HCT116 (cell line): Measurements from ENCODE around the gene SPG7. TPM values are rescaled to one million over a fixed set of nuclear protein-coding genes. Genes with fewer than 3 reads are reported as not detected.

Experiments
- ATAC-seq: fragments of 200-7000 bp; cut with Tn5 transposase; 2 replicates; pipeline ENCODE4 v1.9.1; 2020; ENCODE audit warnings: mild to moderate bottlenecking, moderate library complexity
- BruUV-seq: library from RNA; stranded (reverse); fragments of 400-500 nt; replicated peaks from 2 replicates; lab custom pipeline; 2021; lab: Mats Ljungman, UMichigan
- CTCF ChIA-PET: fragments of 300-600 bp; sonication (Branson Sonifier 250); formaldehyde crosslinking; loops from one replicate; lab custom pipeline; 2021; ENCODE audit warnings: antibody characterized with exemption; lab: Charles Lee
- POLR2A ChIA-PET: fragments of 300-600, 350-600 bp; sonication (Branson Sonifier 250); formaldehyde crosslinking; loops from one replicate; lab custom pipeline; 2021; ENCODE audit warnings: antibody characterized with exemption; lab: Charles Lee
- RAD21 ChIA-PET, 2 experiments: fragments of 300-600 bp; sonication (Branson Sonifier 250); formaldehyde crosslinking; loops; one replicate each; lab custom pipeline; 2023; ENCODE audit warnings: low total read pairs in 2 of 2; ENCODE audit not compliant: uncharacterized antibody in 2 of 2, unreplicated experiment in 2 of 2, low non-redundant PET in 1 of 2; lab: Charles Lee
- DNase-seq: peaks from one replicate; pipeline ENCODE4 v3.0.0-alpha.2; 2010; ENCODE audit warnings: low read depth, low spot score
- H2AFZ ChIP-seq: fragments of 200-600 bp; shearing (Covaris generic), sonication (generic); 2 replicates; pipeline ENCODE4 v1.6.1; 2017; ENCODE audit warnings: low read depth, mixed run types, mixed read lengths, antibody characterized with exemption, low read length; ENCODE audit not compliant: poor library complexity, severe bottlenecking
- H3K27ac ChIP-seq: 2 replicates; pipeline ENCODE4 v1.5.1; 2012; ENCODE audit warnings: low read depth, low read length
- H3K27me3 ChIP-seq: fragments of 200-600 bp; sonication (generic); 2 replicates; pipeline ENCODE4 v1.6.1; 2016; ENCODE audit warnings: mixed run types, low read length, mixed read lengths; ENCODE audit not compliant: insufficient read depth
- H3K36me3 ChIP-seq, 2 experiments: fragments of 200-500 bp in 1 of 2; fragments of 200-600 bp in 1 of 2; sonication (Bioruptor generic) in 1 of 2; sonication (generic) in 1 of 2; 2 replicates each; pipeline versions ENCODE4 v1.5.1 to v1.6.1; 2014 to 2016; ENCODE audit warnings: low read length in 2 of 2, inconsistent platforms in 1 of 2, mixed read lengths in 1 of 2, mixed run types in 1 of 2; ENCODE audit not compliant: insufficient read depth in 2 of 2, control insufficient read depth in 1 of 2
- H3K4me1 ChIP-seq, 2 experiments: fragments of 200-600 bp in 1 of 2; sonication (generic) in 1 of 2; 2 replicates each; pipeline versions ENCODE4 v1.5.1 to v1.6.1; 2012 to 2017; ENCODE audit warnings: low read length in 2 of 2, inconsistent platforms in 1 of 2, mild to moderate bottlenecking in 1 of 2, mixed read lengths in 1 of 2, mixed run types in 1 of 2, moderate library complexity in 1 of 2; ENCODE audit not compliant: insufficient read depth in 2 of 2, control insufficient read depth in 1 of 2
- H3K4me2 ChIP-seq: fragments of 200-600 bp; sonication (generic); 2 replicates; pipeline ENCODE4 v1.6.1; 2017; ENCODE audit warnings: mixed run types, low read length, mixed read lengths
- H3K4me3 ChIP-seq, 2 experiments: fragments of 200-600 bp in 1 of 2; sonication (generic) in 1 of 2; replicated peaks in 1 of 2; 2 replicates each; pipeline ENCODE4 v1.5.1; 2011 to 2016; ENCODE audit warnings: low read length in 2 of 2, control low read depth in 1 of 2, low read depth in 1 of 2, mild to moderate bottlenecking in 1 of 2, mixed read lengths in 1 of 2, mixed run types in 1 of 2
- H3K79me2 ChIP-seq: fragments of 200-600 bp; sonication (generic); 2 replicates; pipeline ENCODE4 v1.6.1; 2017; ENCODE audit warnings: mild to moderate bottlenecking, mixed run types, low read length, moderate library complexity, mixed read lengths; ENCODE audit not compliant: insufficient read depth
- H3K9ac ChIP-seq: fragments of 200-600 bp; sonication (generic); 2 replicates; pipeline ENCODE4 v1.6.1; 2016; ENCODE audit warnings: low read length, mixed read lengths
- H3K9me2 ChIP-seq: fragments of 200-600 bp; sonication (generic), shearing (Covaris generic); 2 replicates; pipeline ENCODE4 v1.6.1; 2017; ENCODE audit warnings: mixed run types, mild to moderate bottlenecking, moderate library complexity; ENCODE audit not compliant: insufficient read depth
- H3K9me3 ChIP-seq, 2 experiments: fragments of 200-500 bp in 1 of 2; fragments of 200-600 bp in 1 of 2; sonication (Bioruptor generic) in 1 of 2; sonication (generic) in 1 of 2; 2 replicates each; pipeline ENCODE4 v1.6.1; 2014 to 2017; ENCODE audit warnings: low read length in 2 of 2, mixed read lengths in 2 of 2, inconsistent platforms in 1 of 2, low read depth in 1 of 2, mild to moderate bottlenecking in 1 of 2, mixed run types in 1 of 2, moderate library complexity in 1 of 2; ENCODE audit not compliant: control insufficient read depth in 1 of 2, insufficient read depth in 1 of 2
- H4K20me1 ChIP-seq: fragments of 200-600 bp; sonication (generic), shearing (Covaris generic); 2 replicates; pipeline ENCODE4 v1.6.1; 2017; ENCODE audit warnings: mixed run types, mild to moderate bottlenecking, moderate library complexity; ENCODE audit not compliant: insufficient read depth
- CBX3 ChIP-seq: IDR thresholded peaks from 2 replicates; pipeline ENCODE4 v1.6.1; 2012; ENCODE audit warnings: low read depth
- CTCF ChIP-seq, 3 experiments: fragments of 200-600 bp in 1 of 3; sonication (generic) in 1 of 3; IDR thresholded peaks in 2 of 3; conservative IDR thresholded peaks in 1 of 3; 2 replicates each; pipeline ENCODE4 v1.5.1; 2012 to 2017; ENCODE audit warnings: low read depth in 2 of 3, low read length in 2 of 3, antibody characterized with exemption in 1 of 3, borderline replicate concordance in 1 of 3, control low read depth in 1 of 3, mild to moderate bottlenecking in 1 of 3, mixed read lengths in 1 of 3, mixed run types in 1 of 3, moderate library complexity in 1 of 3; ENCODE audit not compliant: insufficient read depth in 1 of 3
- EGR1 ChIP-seq: IDR thresholded peaks from 2 replicates; pipeline ENCODE4 v1.6.1; 2012; ENCODE audit warnings: low read depth
- ELF1 ChIP-seq: IDR thresholded peaks from 2 replicates; pipeline ENCODE4 v1.6.1; 2012; ENCODE audit warnings: low read depth, borderline replicate concordance
- MAX ChIP-seq: IDR thresholded peaks from 2 replicates; pipeline ENCODE4 v1.6.1; 2012
- POLR2AphosphoS5 ChIP-seq: IDR thresholded peaks from 2 replicates; pipeline ENCODE4 v1.6.1; 2011; ENCODE audit warnings: mild to moderate bottlenecking, low read depth, low read length, moderate library complexity
- REST ChIP-seq: IDR thresholded peaks from 2 replicates; pipeline ENCODE4 v1.6.1; 2012; ENCODE audit warnings: low read depth
- YY1 ChIP-seq: IDR thresholded peaks from 2 replicates; pipeline ENCODE4 v1.6.1; 2011; ENCODE audit warnings: low read length, low read depth, moderate library complexity, mild to moderate bottlenecking; ENCODE audit not compliant: insufficient replicate concordance; ENCODE audit errors: extremely low read depth
- ZFX ChIP-seq: fragments of 450-650 bp; IDR thresholded peaks from 2 replicates; pipeline ENCODE4 v1.6.1; 2017
- ZNF274 ChIP-seq: fragments of 200-500 bp; sonication (Bioruptor generic); IDR thresholded peaks from 2 replicates; pipeline ENCODE4 v1.6.1; 2014; ENCODE audit warnings: mild to moderate bottlenecking, low read depth, low read length, inconsistent platforms
- intact Hi-C: fragments of 100-400 bp; cut with micrococcal nuclease; formaldehyde crosslinking; loops from 2 replicates; pipeline ENCODE4 v1.10.0; 2022
- total RNA-seq: library from RNA; stranded (reverse); gene quantifications from one replicate; pipeline ENCODE4 v1.2.1, GENCODE V29; 2021; ENCODE audit not compliant: unreplicated experiment
- TF ChIP-seq, protein P1 (sequence below): IDR thresholded peaks from 2 replicates; pipeline ENCODE4 v1.6.1; 2011; ENCODE audit warnings: mild to moderate bottlenecking, low read length, moderate library complexity; ENCODE audit not compliant: insufficient replicate concordance; ENCODE audit errors: extremely low read depth

SPG7 gene
- total RNA-seq, 1 experiment from 2014 or later: 116 TPM

GRCh38 chr16:89596957-89597649 lies 88.9 kb downstream of the SPG7 start (continued):
- TF ChIP-seq REST: no peak
- no peak for TF ChIP-seq ZFX
- TF ChIP-seq CTCF (IDR thresholded peaks at IDR 0.05 in 2 of 3, conservative IDR thresholded peaks at IDR 0.05 in 1 of 3; ENCODE audit: borderline replicate concordance in 1 of 3, insufficient read depth in 1 of 3, low read depth in 2 of 3, low read length in 2 of 3): no peak
- no peak for TF ChIP-seq ELF1
- TF ChIP-seq EGR1: no peak

GRCh38 chr16:89598199-89598598 lies 90.0 kb downstream of the SPG7 start:
- H3K36me3 ChIP-seq: peaks cover 3 to 6% of the 10 kb centered on the region in 2 experiments; a peak in 2 of 4 replicates
- H3K79me2 ChIP-seq: no peaks in the 10 kb centered on the region
- no peak overlapping the region for H3K4me3 ChIP-seq
- H3K9me3 ChIP-seq: no peaks in the 10 kb centered on the region
- no peak overlapping the region for H3K27ac ChIP-seq
- POLR2A ChIA-PET: no interaction called here
- no TSS peak for BruUV-seq
- H3K9me2 ChIP-seq: no peaks in the 10 kb centered on the region
- ATAC-seq (no peak), DNase-seq (no peak)
- H2AFZ ChIP-seq: no peak overlapping the region
- no peaks in the 10 kb centered on the region for H4K20me1 ChIP-seq
- peaks cover 28 to 50% of the 10 kb centered on the region in 2 experiments for H3K4me1 ChIP-seq
- H3K9ac ChIP-seq: no peak overlapping the region
- H3K27me3 ChIP-seq: no peaks in the 10 kb centered on the region
- H3K4me2 ChIP-seq: no peak overlapping the region
- RAD21 ChIA-PET: no interaction called here
- intact Hi-C loops: loop anchor here (2.0 kb wide), 1 partner anchor 69 kb away; no protein-coding TSS in a partner anchor
- CTCF ChIA-PET: interaction anchor here (0.6 to 1.0 kb wide), 2 partner anchors 34 to 43 kb away, joined by 3 read pairs; no protein-coding TSS in a partner anchor
- TF ChIP-seq CBX3: no peak
- no peak for TF ChIP-seq MAX
- no peak for TF ChIP-seq ZNF274
- TF ChIP-seq ZFX: no peak
- no peak for TF ChIP-seq EGR1
- TF ChIP-seq POLR2AphosphoS5: no peak
- no peak for TF ChIP-seq ELF1
- TF ChIP-seq CTCF (IDR thresholded peaks at IDR 0.05 in 2 of 3, conservative IDR thresholded peaks at IDR 0.05 in 1 of 3; ENCODE audit: borderline replicate concordance in 1 of 3, insufficient read depth in 1 of 3, low read depth in 2 of 3, low read length in 2 of 3): no peak
- TF ChIP-seq YY1: no peak
- TF ChIP-seq, protein P1, sequence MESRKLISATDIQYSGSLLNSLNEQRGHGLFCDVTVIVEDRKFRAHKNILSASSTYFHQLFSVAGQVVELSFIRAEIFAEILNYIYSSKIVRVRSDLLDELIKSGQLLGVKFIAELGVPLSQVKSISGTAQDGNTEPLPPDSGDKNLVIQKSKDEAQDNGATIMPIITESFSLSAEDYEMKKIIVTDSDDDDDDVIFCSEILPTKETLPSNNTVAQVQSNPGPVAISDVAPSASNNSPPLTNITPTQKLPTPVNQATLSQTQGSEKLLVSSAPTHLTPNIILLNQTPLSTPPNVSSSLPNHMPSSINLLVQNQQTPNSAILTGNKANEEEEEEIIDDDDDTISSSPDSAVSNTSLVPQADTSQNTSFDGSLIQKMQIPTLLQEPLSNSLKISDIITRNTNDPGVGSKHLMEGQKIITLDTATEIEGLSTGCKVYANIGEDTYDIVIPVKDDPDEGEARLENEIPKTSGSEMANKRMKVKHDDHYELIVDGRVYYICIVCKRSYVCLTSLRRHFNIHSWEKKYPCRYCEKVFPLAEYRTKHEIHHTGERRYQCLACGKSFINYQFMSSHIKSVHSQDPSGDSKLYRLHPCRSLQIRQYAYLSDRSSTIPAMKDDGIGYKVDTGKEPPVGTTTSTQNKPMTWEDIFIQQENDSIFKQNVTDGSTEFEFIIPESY: no peak
